ENCODE measurements around the gene RBM39. TPM values are rescaled to one million over a fixed set of nuclear protein-coding genes. Genes with fewer than 3 reads are reported as not detected.
A peak's percentile ranks its signal among the peaks of the same experiment; 100 is the strongest.

Gene RBM39
- total RNA-seq, 1 experiment from 2014 or later: 347 TPM

DNA sequence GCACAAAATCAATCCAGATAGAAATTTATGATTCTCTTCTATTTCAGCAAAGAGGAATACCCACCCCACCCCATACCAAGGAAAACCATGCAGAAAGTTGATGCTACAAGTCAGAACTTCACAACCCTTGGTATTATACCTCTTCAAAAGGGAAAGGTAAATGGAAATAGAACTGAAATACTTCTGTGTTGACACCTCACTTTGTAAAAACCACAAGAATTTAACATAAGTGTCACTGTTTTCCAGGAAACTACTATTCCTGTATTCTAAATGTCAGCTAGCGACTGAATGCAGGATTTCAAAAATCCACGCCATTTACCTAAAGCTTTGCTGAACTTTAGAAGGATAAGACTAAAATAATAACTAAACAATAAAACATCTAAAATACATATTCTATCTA is 81.0 kb downstream of the RBM39 start:
- H2BK5ac ChIP-seq (ENCODE audit: insufficient read length, low read length): no peak overlapping the region
- no peak overlapping the region for H3K27ac ChIP-seq (ENCODE audit: insufficient read length, low read depth, low read length)
- no peak for DNase-seq
- no peaks in the 10 kb centered on the region; a peak in 1 of 5 replicates for H3K9me3 Mint-ChIP-seq
- no peak overlapping the region for H3K27ac Mint-ChIP-seq
- no peak overlapping the region for H4K91ac ChIP-seq (ENCODE audit: insufficient read length, low read depth, low read length)
- H2AK5ac ChIP-seq (ENCODE audit: insufficient read length, low read length): no peak overlapping the region
- no peak overlapping the region for H2BK15ac ChIP-seq (ENCODE audit: low read depth, low read length)
- no peak overlapping the region for H2BK120ac ChIP-seq (ENCODE audit: low read depth, low read length, poor library complexity, severe bottlenecking)
- peak overlapping the region; percentile 96 to 99; a peak in 2 of 5 replicates for H3K4me3 Mint-ChIP-seq
- H3K4me2 ChIP-seq (ENCODE audit: insufficient read depth, insufficient read length, low read length): peak overlapping the region; percentile 37
- H3K79me2 ChIP-seq (ENCODE audit: insufficient read depth, low read length): peaks cover 70% of the 10 kb centered on the region
- peaks cover 44 to 48% of the 10 kb centered on the region in 2 experiments for H3K4me1 Mint-ChIP-seq
- no peaks in the 10 kb centered on the region for H3K27me3 Mint-ChIP-seq (ENCODE audit: low read depth)
- H3K9ac ChIP-seq (ENCODE audit: extremely low read depth, insufficient read length, low read length): no peak overlapping the region
- H3K36me3 Mint-ChIP-seq (ENCODE audit: insufficient read depth in 1 of 3, low read depth in 3 of 3): peaks cover 2 to 8% (median 6%) of the 10 kb centered on the region in 3 experiments; a peak in 5 of 7 replicates
- no peaks in the 10 kb centered on the region for H3K79me1 ChIP-seq (ENCODE audit: insufficient read depth, low read depth, low read length, poor library complexity, severe bottlenecking)
- no peak overlapping the region for H3K18ac ChIP-seq (ENCODE audit: insufficient read length, low read depth, low read length)
- H3K56ac ChIP-seq (ENCODE audit: insufficient read length, low read depth, low read length): no peak overlapping the region
- no peak overlapping the region for H3K23ac ChIP-seq (ENCODE audit: insufficient read length, low read depth, low read length)
- no peaks in the 10 kb centered on the region for H4K20me1 ChIP-seq (ENCODE audit: control insufficient read depth, insufficient read depth, insufficient read length)
- H4K5ac ChIP-seq (ENCODE audit: insufficient read length, low read depth, low read length): no peak overlapping the region
- H3K9me3 ChIP-seq (ENCODE audit: control insufficient read depth, low read depth, low read length): no peaks in the 10 kb centered on the region
- no peak overlapping the region for H2BK12ac ChIP-seq (ENCODE audit: insufficient read length, low read depth, low read length)
- H3K4me1 ChIP-seq (ENCODE audit: insufficient read depth, low read length): no peaks in the 10 kb centered on the region; the same call in 1 of the 2 replicates
- peaks cover 9% of the 10 kb centered on the region for H3K23me2 ChIP-seq (ENCODE audit: insufficient read length, low read depth, low read length, poor library complexity, severe bottlenecking)
- H3K14ac ChIP-seq (ENCODE audit: insufficient read depth, low read length): no peak overlapping the region
- no peak overlapping the region for H3K4ac ChIP-seq (ENCODE audit: low read depth, low read length)
- H2AFZ ChIP-seq (ENCODE audit: low read length): no peak overlapping the region
- no peaks in the 10 kb centered on the region for H3K27me3 ChIP-seq (ENCODE audit: insufficient read depth, low read length)
- no peak overlapping the region for H3T11ph ChIP-seq (ENCODE audit: low read length)
- no CpG with 5 or more reads among the region's 2 CpGs for WGBS (ENCODE audit: extremely low coverage, insufficient read length, low lambda C conversion rate)
- H4K8ac ChIP-seq (replicated peaks; ENCODE audit: insufficient read length, low read depth, low read length): no peak overlapping the region
- no peak overlapping the region for H2BK20ac ChIP-seq (ENCODE audit: low read depth, low read length, poor library complexity, severe bottlenecking)
- TF ChIP-seq, protein P1, sequence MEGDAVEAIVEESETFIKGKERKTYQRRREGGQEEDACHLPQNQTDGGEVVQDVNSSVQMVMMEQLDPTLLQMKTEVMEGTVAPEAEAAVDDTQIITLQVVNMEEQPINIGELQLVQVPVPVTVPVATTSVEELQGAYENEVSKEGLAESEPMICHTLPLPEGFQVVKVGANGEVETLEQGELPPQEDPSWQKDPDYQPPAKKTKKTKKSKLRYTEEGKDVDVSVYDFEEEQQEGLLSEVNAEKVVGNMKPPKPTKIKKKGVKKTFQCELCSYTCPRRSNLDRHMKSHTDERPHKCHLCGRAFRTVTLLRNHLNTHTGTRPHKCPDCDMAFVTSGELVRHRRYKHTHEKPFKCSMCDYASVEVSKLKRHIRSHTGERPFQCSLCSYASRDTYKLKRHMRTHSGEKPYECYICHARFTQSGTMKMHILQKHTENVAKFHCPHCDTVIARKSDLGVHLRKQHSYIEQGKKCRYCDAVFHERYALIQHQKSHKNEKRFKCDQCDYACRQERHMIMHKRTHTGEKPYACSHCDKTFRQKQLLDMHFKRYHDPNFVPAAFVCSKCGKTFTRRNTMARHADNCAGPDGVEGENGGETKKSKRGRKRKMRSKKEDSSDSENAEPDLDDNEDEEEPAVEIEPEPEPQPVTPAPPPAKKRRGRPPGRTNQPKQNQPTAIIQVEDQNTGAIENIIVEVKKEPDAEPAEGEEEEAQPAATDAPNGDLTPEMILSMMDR (conservative IDR thresholded peaks at IDR 0.05): no peak

All from H9 (cell line).